Mesenteric fat pad (tissue), 1 donor: ENCODE results near the gene TP53TG5. TPM values are rescaled to one million over a fixed set of nuclear protein-coding genes. Genes with fewer than 3 reads are reported as not detected.

Experiments
- DNase-seq: peaks from one replicate; pipeline ENCODE4 v3.0.0-alpha.2; 2020; ENCODE audit warnings: low spot score
- microRNA-seq: library from miRNA; unstranded; fragments of <30 nt; microRNA quantifications from one replicate; pipeline ENCODE4 v1.2.0, GENCODE V29; 2020; ENCODE audit warnings: borderline number of aligned reads
- total RNA-seq: library from RNA; stranded (reverse); fragmentation: NEBNext Ultra II Directional; extraction: Animal tissue kit (Norgen Biotek cat#: 25700); gene quantifications from one replicate; pipeline ENCODE4 v1.2.1, GENCODE V29; 2021
- donor health status: DM: yes; HTN: yes; CAD: no.

TP53TG5 gene
- total RNA-seq, 1 donor from 2014 or later, result not detected

DNA sequence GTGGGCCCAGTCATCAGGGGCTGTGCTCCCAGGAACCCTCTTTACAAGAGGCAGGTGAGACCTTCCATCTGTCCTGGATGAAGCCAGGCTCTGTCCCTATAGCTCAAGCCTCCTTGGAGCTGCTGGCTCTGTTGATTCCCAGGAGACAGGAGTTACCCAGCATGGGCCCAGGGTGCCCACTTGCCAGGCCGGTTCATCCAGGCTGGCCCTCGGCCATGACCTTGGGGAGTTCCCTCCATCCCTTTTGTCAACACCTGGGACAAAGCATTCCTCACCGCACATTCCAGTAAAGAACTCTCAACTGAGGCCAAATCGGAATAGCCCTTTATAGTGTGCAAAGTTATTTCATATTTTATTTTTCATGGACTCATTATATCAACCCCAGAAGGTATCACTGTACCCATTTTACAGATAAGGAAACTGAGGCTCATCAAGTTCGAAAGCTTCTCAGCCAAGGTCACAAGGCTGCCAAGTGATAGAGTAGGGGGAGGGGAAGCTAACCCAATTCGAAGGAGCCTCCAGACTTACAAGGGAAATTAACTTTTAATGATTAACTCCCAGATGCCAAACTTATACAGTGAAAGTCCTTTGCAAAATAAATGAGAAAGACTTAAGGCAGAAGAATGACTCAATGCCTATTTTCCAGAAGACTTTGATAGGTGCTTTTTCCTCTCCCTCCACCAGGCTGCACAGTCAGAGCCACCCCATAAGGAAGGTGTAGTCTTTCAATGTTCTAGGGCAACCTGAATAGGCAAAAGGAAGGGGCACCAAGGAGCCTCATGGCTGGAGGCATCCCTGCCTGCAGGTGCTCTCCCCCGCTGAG, 48.4 kb downstream of the TP53TG5 start:
- no peak for DNase-seq

DNA sequence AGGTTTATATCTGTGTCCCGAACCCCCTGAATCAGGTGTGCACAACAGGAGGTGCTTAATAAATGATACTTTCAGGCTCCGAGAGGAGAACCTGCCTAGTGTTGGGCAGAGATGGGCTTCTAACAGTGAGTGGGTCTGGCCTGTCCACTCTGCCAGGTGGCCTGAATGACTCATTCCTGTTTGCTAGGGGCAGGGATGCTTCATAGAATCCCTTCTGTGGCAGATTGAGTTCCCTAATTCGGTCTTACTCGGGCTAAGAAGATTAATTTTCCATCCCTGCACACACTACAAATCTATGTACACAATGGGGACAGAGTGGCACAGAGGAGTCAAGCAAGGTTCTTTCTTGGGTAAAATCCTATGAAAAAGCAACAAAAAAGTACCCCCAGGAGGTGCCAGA, 49.7 kb downstream of the TP53TG5 start:
- no peak for DNase-seq

DNA sequence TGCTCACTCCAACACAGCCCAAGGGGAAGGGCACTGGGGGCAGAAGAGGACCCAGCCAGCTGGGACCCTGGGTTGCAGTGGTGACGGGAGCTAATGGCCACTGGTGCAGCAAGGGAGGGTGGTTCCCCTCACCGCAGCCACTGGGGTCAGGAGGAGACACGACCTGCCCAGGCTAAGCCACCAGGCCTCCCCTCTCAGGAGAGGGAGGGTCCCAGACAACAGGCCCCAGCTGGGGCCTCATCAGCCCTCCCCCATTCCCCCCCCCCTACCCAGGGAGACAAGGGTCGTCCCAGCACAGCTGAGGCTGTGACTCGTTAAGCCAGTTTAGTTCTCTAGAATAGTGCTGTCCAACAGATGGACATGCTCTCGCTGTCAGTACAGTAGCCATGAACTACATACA, 52.8 kb downstream of the TP53TG5 start:
- no peak for DNase-seq

DNA sequence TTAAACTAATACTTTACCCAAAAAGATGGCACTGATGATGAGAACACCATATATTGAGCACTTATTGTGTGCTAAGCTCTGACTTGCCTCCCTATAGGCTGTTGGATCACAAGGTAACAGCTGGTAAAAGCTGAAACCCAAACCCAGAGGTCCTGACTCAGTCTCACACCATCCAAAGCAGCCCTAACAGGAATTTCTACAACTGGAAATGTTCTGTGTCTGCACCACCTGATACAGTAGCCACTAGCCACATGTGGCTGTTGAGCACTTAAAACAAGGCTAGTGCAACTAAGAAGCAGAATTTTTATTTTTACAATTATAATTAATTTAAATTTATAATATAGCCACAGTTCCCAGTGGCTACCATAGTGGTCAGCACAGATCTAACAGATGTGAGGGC, 54.4 kb downstream of the TP53TG5 start:
- no peak for DNase-seq

DNA sequence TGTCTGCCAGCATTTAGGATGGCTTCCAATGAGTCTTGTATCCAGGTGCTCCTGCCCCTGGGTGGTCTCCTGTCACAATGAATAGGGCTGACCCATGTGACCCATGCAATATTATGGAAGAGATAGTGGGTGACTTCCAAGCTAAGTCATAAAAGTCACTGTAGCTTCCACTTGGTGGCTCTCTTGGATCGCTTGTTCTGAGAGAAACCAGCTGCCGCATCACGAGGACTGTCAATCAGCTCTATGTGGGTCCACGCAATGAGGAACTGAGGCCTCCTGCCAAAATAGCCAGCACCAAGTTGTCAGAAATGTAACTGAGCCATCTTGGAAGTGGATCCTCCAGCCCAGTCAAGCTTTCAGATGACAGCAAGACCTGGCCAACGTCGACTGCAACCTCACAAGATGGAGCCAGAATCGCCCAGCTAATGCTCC, 55.2 kb downstream of the TP53TG5 start:
- no peak for DNase-seq

Small RNA genes lying within 50 kb of the gene (microRNA-seq; reads per million reads assigned to microRNA genes)
- not detected for gene MIR6812

Other genes with a start within 250 kb of the TP53TG5 start
- not detected for gene PI3, start 203.4 kb downstream of the TP53TG5 start, total RNA-seq
- not detected for gene SEMG1, start 171.3 kb downstream of the TP53TG5 start, total RNA-seq
- not detected for gene SEMG2, start 157.0 kb downstream of the TP53TG5 start, total RNA-seq
- 16.5 TPM for gene SLPI, start 123.8 kb downstream of the TP53TG5 start, total RNA-seq
- gene RBPJL, start 71.5 kb downstream of the TP53TG5 start, total RNA-seq, result not detected
- not detected for gene MATN4, start 70.0 kb downstream of the TP53TG5 start, total RNA-seq
- 81.6 TPM for gene SDC4, start 29.9 kb downstream of the TP53TG5 start, total RNA-seq
- 23.8 TPM for gene SYS1, start 15.2 kb downstream of the TP53TG5 start, total RNA-seq
- gene DBNDD2, start 30.0 kb upstream of the TP53TG5 start, total RNA-seq, result 28.7 TPM
- 90.9 TPM for gene PIGT, start 37.8 kb upstream of the TP53TG5 start, total RNA-seq
- gene WFDC2, start 91.4 kb upstream of the TP53TG5 start, total RNA-seq, result not detected
- not detected for gene SPINT3, start 137.3 kb upstream of the TP53TG5 start, total RNA-seq
- not detected for gene WFDC6, start 161.2 kb upstream of the TP53TG5 start, total RNA-seq
- gene EPPIN, start 169.1 kb upstream of the TP53TG5 start, total RNA-seq, result not detected
- not detected for gene WFDC8, start 201.0 kb upstream of the TP53TG5 start, total RNA-seq